ENCODE data around the gene PIM2.

Gene PIM2

GRCh38 chrX:48935301-48935670, 16.5 kb upstream of the PIM2 start:
- Histone ChIP-seq H3K27me3 (ENCODE audit: control insufficient read depth, insufficient read depth, low read length) (no peaks in the 10 kb centered on the region), H3K9me3 (ENCODE audit: control insufficient read depth, insufficient read depth, low read depth, low read length) (peaks cover 4% of the 10 kb centered on the region; the same call in 1 of the 2 replicates), H3K4me1 (ENCODE audit: control insufficient read depth, insufficient read depth, low read length) (peaks cover 20% of the 10 kb centered on the region), H3K36me3 (ENCODE audit: control insufficient read depth, insufficient read depth, low read length) (peaks cover 59% of the 10 kb centered on the region), H3K27ac (ENCODE audit: low read depth, low read length) (no peak overlapping the region), H3K4me3 (ENCODE audit: low read depth, low read length) (no peak overlapping the region), H3K9ac (ENCODE audit: low read length) (no peak overlapping the region)

GRCh38 chrX:48934581-48935300, 15.9 kb upstream of the PIM2 start:
- H3K9me3 ChIP-seq (ENCODE audit: control insufficient read depth, insufficient read depth, low read depth, low read length): peaks cover 4% of the 10 kb centered on the region; the same call in 1 of the 2 replicates
- H3K9ac ChIP-seq (ENCODE audit: low read length): no peak overlapping the region
- no peaks in the 10 kb centered on the region for H3K27me3 ChIP-seq (ENCODE audit: control insufficient read depth, insufficient read depth, low read length)
- H3K27ac ChIP-seq (ENCODE audit: low read depth, low read length): no peak overlapping the region
- peaks cover 20% of the 10 kb centered on the region for H3K4me1 ChIP-seq (ENCODE audit: control insufficient read depth, insufficient read depth, low read length)
- peaks cover 57% of the 10 kb centered on the region for H3K36me3 ChIP-seq (ENCODE audit: control insufficient read depth, insufficient read depth, low read length)
- no peak overlapping the region for H3K4me3 ChIP-seq (ENCODE audit: low read depth, low read length)

GRCh38 chrX:48933757-48934156, 14.9 kb upstream of the PIM2 start:
- H3K9me3 ChIP-seq (ENCODE audit: control insufficient read depth, insufficient read depth, low read depth, low read length): peaks cover 4% of the 10 kb centered on the region; the same call in 1 of the 2 replicates
- H3K27me3 ChIP-seq (ENCODE audit: control insufficient read depth, insufficient read depth, low read length): no peaks in the 10 kb centered on the region
- peaks cover 21% of the 10 kb centered on the region for H3K4me1 ChIP-seq (ENCODE audit: control insufficient read depth, insufficient read depth, low read length)
- H3K9ac ChIP-seq (ENCODE audit: low read length): no peak overlapping the region
- H3K36me3 ChIP-seq (ENCODE audit: control insufficient read depth, insufficient read depth, low read length): peaks cover 49% of the 10 kb centered on the region
- no peak overlapping the region for H3K4me3 ChIP-seq (ENCODE audit: low read depth, low read length)
- H3K27ac ChIP-seq (ENCODE audit: low read depth, low read length): no peak overlapping the region

- Histone ChIP-seq H3K9ac (ENCODE audit: low read length) (peak overlapping the region; percentile 75), H3K36me3 (ENCODE audit: control insufficient read depth, insufficient read depth, low read length) (peaks cover 42% of the 10 kb centered on the region), H3K4me3 (ENCODE audit: low read depth, low read length) (peak overlapping the region; percentile 34), H3K9me3 (ENCODE audit: control insufficient read depth, insufficient read depth, low read depth, low read length) (peaks cover 4% of the 10 kb centered on the region; the same call in 1 of the 2 replicates), H3K27me3 (ENCODE audit: control insufficient read depth, insufficient read depth, low read length) (no peaks in the 10 kb centered on the region), H3K4me1 (ENCODE audit: control insufficient read depth, insufficient read depth, low read length) (peaks cover 25% of the 10 kb centered on the region), H3K27ac (ENCODE audit: low read depth, low read length) (peak overlapping the region; percentile 92)
Measured at GRCh38 chrX:48927736-48928382, 9.0 kb upstream of the PIM2 start.

- peak overlapping the region; percentile 92 for H3K27ac ChIP-seq (ENCODE audit: low read depth, low read length)
- peak overlapping the region; percentile 34 for H3K4me3 ChIP-seq (ENCODE audit: low read depth, low read length)
- peaks cover 46% of the 10 kb centered on the region for H3K36me3 ChIP-seq (ENCODE audit: control insufficient read depth, insufficient read depth, low read length)
- peak overlapping the region; percentile 75 for H3K9ac ChIP-seq (ENCODE audit: low read length)
- H3K4me1 ChIP-seq (ENCODE audit: control insufficient read depth, insufficient read depth, low read length): peaks cover 27% of the 10 kb centered on the region
- no peaks in the 10 kb centered on the region for H3K27me3 ChIP-seq (ENCODE audit: control insufficient read depth, insufficient read depth, low read length)
- H3K9me3 ChIP-seq (ENCODE audit: control insufficient read depth, insufficient read depth, low read depth, low read length): peaks cover 4% of the 10 kb centered on the region; the same call in 1 of the 2 replicates
Measured at GRCh38 chrX:48927123-48927522, 8.3 kb upstream of the PIM2 start.

GRCh38 chrX:48924270-48924669, 5.4 kb upstream of the PIM2 start:
- H3K9ac ChIP-seq (ENCODE audit: low read length): no peak overlapping the region
- peaks cover 35% of the 10 kb centered on the region for H3K36me3 ChIP-seq (ENCODE audit: control insufficient read depth, insufficient read depth, low read length)

GRCh38 chrX:48923771-48924170, 4.9 kb upstream of the PIM2 start:
- Histone ChIP-seq H3K4me3 (ENCODE audit: low read depth, low read length) (no peak overlapping the region), H3K36me3 (ENCODE audit: control insufficient read depth, insufficient read depth, low read length) (peaks cover 35% of the 10 kb centered on the region), H3K4me1 (ENCODE audit: control insufficient read depth, insufficient read depth, low read length) (peaks cover 50% of the 10 kb centered on the region), H3K9ac (ENCODE audit: low read length) (no peak overlapping the region), H3K9me3 (ENCODE audit: control insufficient read depth, insufficient read depth, low read depth, low read length) (peaks cover 4% of the 10 kb centered on the region; the same call in 1 of the 2 replicates), H3K27ac (ENCODE audit: low read depth, low read length) (no peak overlapping the region; the same call in 1 of the 2 replicates), H3K27me3 (ENCODE audit: control insufficient read depth, insufficient read depth, low read length) (no peaks in the 10 kb centered on the region)

More at GRCh38 chrX:48924270-48924669, 5.4 kb upstream of the PIM2 start:
- Histone ChIP-seq H3K4me1 (ENCODE audit: control insufficient read depth, insufficient read depth, low read length) (peaks cover 51% of the 10 kb centered on the region), H3K27me3 (ENCODE audit: control insufficient read depth, insufficient read depth, low read length) (no peaks in the 10 kb centered on the region), H3K27ac (ENCODE audit: low read depth, low read length) (no peak overlapping the region), H3K4me3 (ENCODE audit: low read depth, low read length) (no peak overlapping the region), H3K9me3 (ENCODE audit: control insufficient read depth, insufficient read depth, low read depth, low read length) (peaks cover 4% of the 10 kb centered on the region; the same call in 1 of the 2 replicates)

- no peaks in the 10 kb centered on the region for H3K27me3 ChIP-seq (ENCODE audit: control insufficient read depth, insufficient read depth, low read length)
- H3K36me3 ChIP-seq (ENCODE audit: control insufficient read depth, insufficient read depth, low read length): peaks cover 55% of the 10 kb centered on the region
- H3K4me1 ChIP-seq (ENCODE audit: control insufficient read depth, insufficient read depth, low read length): peaks cover 31% of the 10 kb centered on the region
- H3K27ac ChIP-seq (ENCODE audit: low read depth, low read length): peak overlapping the region; percentile 27; the same call in 1 of the 2 replicates
- H3K9me3 ChIP-seq (ENCODE audit: control insufficient read depth, insufficient read depth, low read depth, low read length): peaks cover 4% of the 10 kb centered on the region; the same call in 1 of the 2 replicates
- H3K4me3 ChIP-seq (ENCODE audit: low read depth, low read length): peak overlapping the region; percentile 79
- H3K9ac ChIP-seq (ENCODE audit: low read length): peak overlapping the region; percentile 86
Measured at GRCh38 chrX:48920718-48921104, 1.9 kb upstream of the PIM2 start.

GRCh38 chrX:48919947-48920717, 1.3 kb upstream of the PIM2 start:
- Histone ChIP-seq H3K4me3 (ENCODE audit: low read depth, low read length) (peak overlapping the region; percentile 79), H3K27ac (ENCODE audit: low read depth, low read length) (peak overlapping the region; percentile 95; the same call in 1 of the 2 replicates), H3K9me3 (ENCODE audit: control insufficient read depth, insufficient read depth, low read depth, low read length) (peaks cover 4% of the 10 kb centered on the region; the same call in 1 of the 2 replicates)

GRCh38 chrX:48919360-48919841, 577 bp upstream of the PIM2 start:
- Histone ChIP-seq H3K27me3 (ENCODE audit: control insufficient read depth, insufficient read depth, low read length) (no peaks in the 10 kb centered on the region), H3K27ac (ENCODE audit: low read depth, low read length) (peak overlapping the region; percentile 95), H3K4me3 (ENCODE audit: low read depth, low read length) (peak overlapping the region; percentile 79), H3K9me3 (ENCODE audit: control insufficient read depth, insufficient read depth, low read depth, low read length) (peaks cover 6% of the 10 kb centered on the region; the same call in 1 of the 2 replicates), H3K4me1 (ENCODE audit: control insufficient read depth, insufficient read depth, low read length) (peaks cover 26% of the 10 kb centered on the region), H3K9ac (ENCODE audit: low read length) (peak overlapping the region; percentile 86), H3K36me3 (ENCODE audit: control insufficient read depth, insufficient read depth, low read length) (peaks cover 61% of the 10 kb centered on the region)

More at GRCh38 chrX:48919947-48920717, 1.3 kb upstream of the PIM2 start:
- peaks cover 26% of the 10 kb centered on the region; the same call in 1 of the 2 replicates for H3K4me1 ChIP-seq (ENCODE audit: control insufficient read depth, insufficient read depth, low read length)
- peaks cover 56% of the 10 kb centered on the region for H3K36me3 ChIP-seq (ENCODE audit: control insufficient read depth, insufficient read depth, low read length)
- no peaks in the 10 kb centered on the region for H3K27me3 ChIP-seq (ENCODE audit: control insufficient read depth, insufficient read depth, low read length)
- peak overlapping the region; percentile 86 for H3K9ac ChIP-seq (ENCODE audit: low read length)

All from HUES6 (cell line).